ENCODE data around the gene SPRY4. TPM values are rescaled to one million over a fixed set of nuclear protein-coding genes. Genes with fewer than 3 reads are reported as not detected.

The SPRY4 gene
- total RNA-seq (2022) (23.6 and 29.4 TPM in 2 replicates), Bru-seq, nascent RNA (percentile 91 among the genes with signal in this experiment), BruChase-seq, experiment 1, labeled RNA remaining after a 6-hour chase (percentile 75 among the genes with signal in this experiment), BruChase-seq, experiment 2, labeled RNA remaining after a 2-hour chase (percentile 76 among the genes with signal in this experiment)
- long read RNA-seq, full-length matches to known transcripts = 17 of 21 reads
- long read RNA-seq, partial matches to known transcripts = 0 of 21 reads
- long read RNA-seq, other reads (novel, unspliced or antisense) = 4 of 21 reads

DNA sequence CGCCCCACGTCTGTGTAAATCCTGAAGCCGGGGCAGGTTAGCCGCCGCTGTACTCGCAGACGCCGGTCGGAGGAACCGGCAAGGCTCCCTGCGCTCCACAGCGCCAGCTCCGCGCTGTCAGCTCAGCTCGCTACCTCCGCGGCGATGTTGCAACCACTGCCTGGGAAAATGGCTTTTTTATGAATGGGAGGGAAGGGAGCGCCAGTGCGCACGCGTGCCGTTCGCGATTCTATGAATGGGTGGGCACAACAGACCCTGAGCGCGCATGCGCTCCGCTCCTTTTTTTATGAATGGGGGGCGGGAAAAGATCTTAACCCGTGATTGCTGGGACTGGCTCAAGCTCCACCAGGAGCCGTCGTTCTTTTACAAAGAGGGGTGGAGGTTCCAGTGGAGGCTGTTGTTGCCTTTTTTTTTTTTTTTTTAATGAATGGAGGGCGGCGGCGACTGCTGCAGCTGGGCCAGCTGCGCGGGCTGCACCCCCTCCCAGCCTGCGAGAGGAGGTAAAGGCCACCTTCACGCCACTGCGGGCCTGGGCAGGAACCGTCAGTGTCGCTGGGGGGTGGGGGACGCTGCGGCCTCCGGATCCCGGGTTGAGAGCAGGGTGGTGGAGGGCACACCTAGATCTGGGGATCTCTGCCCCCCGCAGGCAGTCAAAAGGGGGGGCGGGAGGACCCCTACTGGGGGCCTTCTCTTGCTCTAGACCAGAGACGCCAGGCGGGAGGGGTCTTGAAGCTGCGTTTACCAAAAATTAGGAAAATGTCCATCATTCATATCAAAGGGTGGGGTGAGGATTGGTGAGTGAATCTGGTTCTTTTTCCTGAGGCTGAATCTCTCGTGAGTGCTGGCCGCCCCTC is at the start of gene SPRY4:
Gene SPRY4 (minus strand): TSS at position 151 of the 854 bp plus-strand sequence. CDS start 9,913 bp downstream, outside the sequence.
- Mint-ChIP-seq H3K9me3 (ENCODE audit: low read depth, unreplicated experiment) (no peaks in the 10 kb centered on the region), H3K4me1 (ENCODE audit: low read depth, unreplicated experiment) (peaks cover 44% of the 10 kb centered on the region), H3K36me3 (ENCODE audit: insufficient read depth, unreplicated experiment) (peaks cover 63% of the 10 kb centered on the region), H3K27me3 (ENCODE audit: unreplicated experiment) (no peaks in the 10 kb centered on the region), H3K27ac (ENCODE audit: unreplicated experiment) (peak within 1 kb of the TSS; percentile 92), H3K4me3 (ENCODE audit: low read depth, unreplicated experiment) (peak within 1 kb of the TSS; percentile 98)
- intact Hi-C loops (cut with micrococcal nuclease; ENCODE audit: unreplicated experiment) = loop anchor here (2.0 to 10.0 kb wide), 3 partner anchors 108 to 180 kb away; no protein-coding TSS in a partner anchor
- CTCF ChIA-PET = interaction anchor here (0.6 to 3.2 kb wide), 11 partner anchors 27 to 1101 kb away, joined by 3 to 16 read pairs (median 4); no protein-coding TSS in a partner anchor
- no TSS peak for BruUV-seq (replicated peaks)
- DNase-seq = peak; percentile 97
- no peak for TF ChIP-seq CTCF (IDR thresholded peaks at IDR 0.05; ENCODE audit: unreplicated experiment)

DNA sequence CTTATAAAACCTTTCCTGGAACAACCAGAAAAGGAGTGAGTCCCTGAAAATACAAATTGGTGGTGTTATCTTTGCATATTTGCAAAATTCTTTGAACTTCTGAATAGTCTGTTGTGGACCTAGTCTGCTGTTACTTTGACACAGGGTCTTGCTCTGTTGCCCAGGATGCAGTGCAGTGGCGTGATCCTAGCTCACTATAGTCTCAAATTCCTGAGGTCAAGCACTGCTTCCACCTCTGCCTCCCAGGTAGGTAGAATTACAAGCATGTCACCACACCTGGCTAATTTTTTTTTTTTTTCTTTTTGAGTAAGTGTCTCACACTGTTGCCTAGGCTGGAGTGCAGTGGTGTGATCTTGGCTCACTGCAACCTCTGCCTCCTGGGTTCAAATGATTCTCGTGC is 43.7 kb upstream of the SPRY4 start:
- Mint-ChIP-seq H3K27me3 (ENCODE audit: unreplicated experiment) (no peaks in the 10 kb centered on the region), H3K36me3 (ENCODE audit: insufficient read depth, unreplicated experiment) (no peaks in the 10 kb centered on the region), H3K4me3 (ENCODE audit: low read depth, unreplicated experiment) (no peak overlapping the region), H3K9me3 (ENCODE audit: low read depth, unreplicated experiment) (no peaks in the 10 kb centered on the region), H3K4me1 (ENCODE audit: low read depth, unreplicated experiment) (peaks cover 25% of the 10 kb centered on the region), H3K27ac (ENCODE audit: unreplicated experiment) (no peak overlapping the region)
- no peak for DNase-seq
- no peak for TF ChIP-seq CTCF (IDR thresholded peaks at IDR 0.05; ENCODE audit: unreplicated experiment)
- intact Hi-C loops (cut with micrococcal nuclease; ENCODE audit: unreplicated experiment) = no loop called here
- BruUV-seq (replicated peaks) = no TSS peak
- CTCF ChIA-PET = interaction anchor here (0.6 kb wide), 1 partner anchor 273 kb away, joined by 3 read pairs; no protein-coding TSS in a partner anchor

DNA sequence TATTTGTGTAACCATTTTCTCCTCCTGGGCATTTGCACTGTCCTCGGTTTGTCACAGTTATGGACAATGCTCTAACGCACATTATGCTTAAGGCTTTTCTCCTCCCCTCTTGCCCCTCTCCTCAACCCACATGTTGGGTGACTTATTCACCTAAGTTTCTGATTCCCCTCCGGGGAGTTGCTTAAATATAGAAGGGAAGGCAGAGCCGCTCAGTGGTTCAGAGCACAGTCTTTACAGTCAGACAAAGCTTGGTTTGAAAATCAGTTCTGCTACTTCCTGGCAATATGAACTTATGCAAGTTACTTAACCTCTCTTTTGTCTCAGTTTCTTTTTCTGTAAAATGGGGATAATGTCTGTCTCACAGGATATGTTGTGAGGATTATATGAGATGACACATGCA is 41.2 kb upstream of the SPRY4 start:
- BruUV-seq (replicated peaks) = no TSS peak
- Mint-ChIP-seq H3K27me3 (ENCODE audit: unreplicated experiment) (no peaks in the 10 kb centered on the region), H3K4me3 (ENCODE audit: low read depth, unreplicated experiment) (no peak overlapping the region), H3K36me3 (ENCODE audit: insufficient read depth, unreplicated experiment) (peaks cover 12% of the 10 kb centered on the region), H3K4me1 (ENCODE audit: low read depth, unreplicated experiment) (peaks cover 50% of the 10 kb centered on the region), H3K27ac (ENCODE audit: unreplicated experiment) (no peak overlapping the region), H3K9me3 (ENCODE audit: low read depth, unreplicated experiment) (no peaks in the 10 kb centered on the region)
- no peak for TF ChIP-seq CTCF (IDR thresholded peaks at IDR 0.05; ENCODE audit: unreplicated experiment)
- no peak for DNase-seq
- CTCF ChIA-PET = interaction anchor here (0.5 kb wide), 2 partner anchors 26 to 196 kb away, joined by 3 read pairs; no protein-coding TSS in a partner anchor
- intact Hi-C loops (cut with micrococcal nuclease; ENCODE audit: unreplicated experiment) = no loop called here

- intact Hi-C loops (cut with micrococcal nuclease; ENCODE audit: unreplicated experiment) = loop anchor here (5.0 kb wide), 2 partner anchors 142 to 212 kb away; no protein-coding TSS in a partner anchor
- CTCF ChIA-PET = no interaction called here
- H3K27ac Mint-ChIP-seq (ENCODE audit: unreplicated experiment) = no peak overlapping the region
- no peak for DNase-seq
- no TSS peak for BruUV-seq (replicated peaks)
- no peak for TF ChIP-seq CTCF (IDR thresholded peaks at IDR 0.05; ENCODE audit: unreplicated experiment)
- H3K4me3 Mint-ChIP-seq (ENCODE audit: low read depth, unreplicated experiment) = no peak overlapping the region
- peaks cover 17% of the 10 kb centered on the region for H3K36me3 Mint-ChIP-seq (ENCODE audit: insufficient read depth, unreplicated experiment)
- H3K27me3 Mint-ChIP-seq (ENCODE audit: unreplicated experiment) = no peaks in the 10 kb centered on the region
- H3K9me3 Mint-ChIP-seq (ENCODE audit: low read depth, unreplicated experiment) = no peaks in the 10 kb centered on the region
- H3K4me1 Mint-ChIP-seq (ENCODE audit: low read depth, unreplicated experiment) = peaks cover 57% of the 10 kb centered on the region
Observed at GRCh38 chr5:142364251-142365145, 39.7 kb upstream of the SPRY4 start.
